Stomach (tissue), 4 donors: ENCODE measurements around the gene B3GAT1.
A peak's percentile ranks its signal among the peaks of the same experiment; 100 is the strongest.

Experiments
- CTCF ChIP-seq, 7 experiments: fragments of 450-650 bp in 4 of 7; fragments of 200-600 bp in 3 of 7; sonication (generic) in 3 of 7; IDR thresholded peaks; one replicate each; pipeline ENCODE4 v1.5.1; 2016 to 2019; ENCODE audit warnings: antibody characterized with exemption in 7 of 7, control low read depth in 2 of 7, mild to moderate bottlenecking in 1 of 7
- EP300 ChIP-seq: sonication (generic); formaldehyde crosslinking; IDR thresholded peaks from one replicate; pipeline ENCODE4 v1.6.1; 2017; ENCODE audit warnings: antibody characterized with exemption
- POLR2A ChIP-seq, 4 donors: fragments of 450-650 bp; IDR thresholded peaks; one replicate each; pipeline ENCODE4 v1.6.1; 2016; ENCODE audit warnings: antibody characterized with exemption in 4 of 4, control low read depth in 2 of 4, mild to moderate bottlenecking in 1 of 4, moderate library complexity in 1 of 4

- TF ChIP-seq CTCF (IDR thresholded peaks at IDR 0.05): peak in 1 of 7 experiments; percentile 25
- TF ChIP-seq POLR2A (IDR thresholded peaks at IDR 0.05): no peak
- TF ChIP-seq EP300: no peak
Measured at GRCh38 chr11:134449713-134450112, 37.7 kb upstream of the B3GAT1 start.
